Sciatic nerve (tissue), 2 donors: ENCODE measurements around the gene YIF1A. TPM values are rescaled to one million over a fixed set of nuclear protein-coding genes. Genes with fewer than 3 reads are reported as not detected.

Experiments used
- ATAC-seq: fragments of 200-7000 bp; cut with Tn5 transposase; one replicate; pipeline ENCODE4 v1.9.1; 2020; ENCODE audit warnings: mild to moderate bottlenecking, moderate library complexity
- DNase-seq: peaks from one replicate; pipeline ENCODE4 v3.0.0-alpha.2; 2020; ENCODE audit warnings: low spot score
- intact Hi-C: fragments of 100-400 bp; cut with DNase I; formaldehyde crosslinking; loops from one replicate; pipeline ENCODE4 v1.14.2; 2022
- total RNA-seq: library from RNA; stranded (reverse); fragmentation: NEBNext Ultra II Directional; extraction: Animal tissue kit (Norgen Biotek cat#: 25700); gene quantifications from one replicate; pipeline ENCODE4 v1.2.1, GENCODE V29; 2021
- donor health status: DM: no; HTN: no; CAD: no.
- donor health status: DM: no; HTN: no; CAD: no.

YIF1A gene
- 61.1 TPM for total RNA-seq

- intact Hi-C loops: no loop called here
- DNase-seq: peak; percentile 98
- ATAC-seq: peak; percentile 98
Observed at GRCh38 chr11:66288671-66289547, at the start of gene YIF1A. TSS of gene YIF1A (minus strand) at chr11:66289143. CDS start at chr11:66288985, 158 bp downstream.

- DNase-seq (no peak), ATAC-seq (peak; percentile 11)
Observed at GRCh38 chr11:66337103-66337899, 48.4 kb upstream of the YIF1A start.

GRCh38 chr11:66336234-66337102 is 47.5 kb upstream of the YIF1A start, which contains the start of gene RIN1:
TSS of gene RIN1 (minus strand) at chr11:66336434. CDS start at chr11:66336402, 32 bp downstream.
- intact Hi-C loops: no loop called here
- ATAC-seq: peak; percentile 82
- DNase-seq: no peak

More at GRCh38 chr11:66337103-66337899, 48.4 kb upstream of the YIF1A start:
- intact Hi-C loops: no loop called here

GRCh38 chr11:66335531-66336233 is 46.7 kb upstream of the YIF1A start:
- ATAC-seq (peak; percentile 12), DNase-seq (no peak)
- intact Hi-C loops: no loop called here

- intact Hi-C loops: no loop called here
- no peak for DNase-seq
- ATAC-seq: no peak
Observed at GRCh38 chr11:66334605-66335442, 45.9 kb upstream of the YIF1A start.

- ATAC-seq (no peak), DNase-seq (no peak)
- intact Hi-C loops: no loop called here
Observed at GRCh38 chr11:66333896-66334604, 45.1 kb upstream of the YIF1A start.

GRCh38 chr11:66333220-66333877 is 44.4 kb upstream of the YIF1A start:
- ATAC-seq (no peak), DNase-seq (no peak)
- intact Hi-C loops: no loop called here

GRCh38 chr11:66332371-66333219 is 43.7 kb upstream of the YIF1A start:
- DNase-seq (no peak), ATAC-seq (no peak)
- intact Hi-C loops: no loop called here

GRCh38 chr11:66331542-66332370 is 42.8 kb upstream of the YIF1A start:
- intact Hi-C loops: no loop called here
- ATAC-seq: no peak
- DNase-seq: no peak

- ATAC-seq: no peak
- intact Hi-C loops: no loop called here
- no peak for DNase-seq
Observed at GRCh38 chr11:66330931-66331330, 42.0 kb upstream of the YIF1A start.

- intact Hi-C loops: no loop called here
- DNase-seq: no peak
- no peak for ATAC-seq
Observed at GRCh38 chr11:66329165-66329673, 40.3 kb upstream of the YIF1A start.

- DNase-seq (peak; percentile 86), ATAC-seq (peak; percentile 88)
- intact Hi-C loops: no loop called here
Observed at GRCh38 chr11:66328302-66329144, 39.6 kb upstream of the YIF1A start.

GRCh38 chr11:66328031-66328301 is 39.0 kb upstream of the YIF1A start:
- ATAC-seq (no peak), DNase-seq (no peak)
- intact Hi-C loops: no loop called here
